Suprapubic skin (tissue), 4 donors: ENCODE data around the gene LTF.

ENCODE experiments used
- EP300 ChIP-seq: sonication (generic); formaldehyde crosslinking; IDR thresholded peaks from one replicate; pipeline ENCODE4 v1.6.1; 2017; ENCODE audit warnings: antibody characterized with exemption
- POLR2A ChIP-seq, 2 donors: fragments of 450-650 bp; IDR thresholded peaks; one replicate each; pipeline ENCODE4 v1.6.1; 2017; ENCODE audit warnings: antibody characterized with exemption in 2 of 2, mild to moderate bottlenecking in 2 of 2, moderate library complexity in 2 of 2
- POLR2AphosphoS5 ChIP-seq, 3 donors: sonication (generic); formaldehyde crosslinking; IDR thresholded peaks; one replicate each; pipeline ENCODE4 v1.6.1; 2017; ENCODE audit warnings: antibody characterized with exemption in 3 of 3
- TF ChIP-seq, protein P1 (sequence below), 2 donors: fragments of 200-600 bp in 1 of 2; fragments of 450-650 bp in 1 of 2; sonication (generic) in 1 of 2; IDR thresholded peaks; one replicate each; pipeline ENCODE4 v1.5.1; 2016 to 2019; ENCODE audit warnings: antibody characterized with exemption in 2 of 2, mild to moderate bottlenecking in 1 of 2, moderate library complexity in 1 of 2

DNA sequence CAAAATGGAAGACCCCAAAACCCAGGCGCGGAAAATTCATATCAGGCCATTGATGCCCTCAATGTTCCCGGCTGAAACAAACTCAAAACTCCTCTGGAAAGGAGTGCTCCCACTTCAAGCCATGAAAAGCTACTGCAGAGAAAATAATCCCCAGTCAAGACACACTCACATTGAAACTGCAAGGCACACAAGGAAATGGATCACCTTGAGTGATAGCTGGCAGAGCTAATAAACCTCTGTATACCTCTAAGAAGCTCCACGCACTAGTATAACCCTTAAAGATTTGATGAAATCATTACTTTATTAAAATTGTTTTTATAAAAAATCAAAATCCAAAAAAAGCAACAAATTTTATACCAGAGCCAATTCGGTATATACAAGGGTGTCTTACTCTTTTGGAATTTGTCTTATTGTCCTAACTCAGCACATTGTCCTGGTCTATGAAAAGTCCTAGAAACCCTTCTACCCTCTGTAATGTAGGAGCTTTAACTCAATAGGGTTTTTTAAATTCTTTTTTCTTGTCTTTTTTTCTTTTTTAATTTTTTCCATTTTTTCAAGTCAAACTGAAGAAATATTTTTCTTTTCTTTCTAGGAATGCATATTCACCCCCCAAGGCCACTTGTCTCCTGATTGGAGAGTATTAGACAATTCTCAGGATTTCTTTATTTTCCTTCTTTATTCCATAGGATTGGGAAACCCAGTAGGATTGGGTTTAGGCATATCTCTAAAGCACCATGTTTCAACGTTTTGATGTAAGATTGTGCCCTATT, 66.3 kb downstream of the LTF start:
- TF ChIP-seq, protein P1, sequence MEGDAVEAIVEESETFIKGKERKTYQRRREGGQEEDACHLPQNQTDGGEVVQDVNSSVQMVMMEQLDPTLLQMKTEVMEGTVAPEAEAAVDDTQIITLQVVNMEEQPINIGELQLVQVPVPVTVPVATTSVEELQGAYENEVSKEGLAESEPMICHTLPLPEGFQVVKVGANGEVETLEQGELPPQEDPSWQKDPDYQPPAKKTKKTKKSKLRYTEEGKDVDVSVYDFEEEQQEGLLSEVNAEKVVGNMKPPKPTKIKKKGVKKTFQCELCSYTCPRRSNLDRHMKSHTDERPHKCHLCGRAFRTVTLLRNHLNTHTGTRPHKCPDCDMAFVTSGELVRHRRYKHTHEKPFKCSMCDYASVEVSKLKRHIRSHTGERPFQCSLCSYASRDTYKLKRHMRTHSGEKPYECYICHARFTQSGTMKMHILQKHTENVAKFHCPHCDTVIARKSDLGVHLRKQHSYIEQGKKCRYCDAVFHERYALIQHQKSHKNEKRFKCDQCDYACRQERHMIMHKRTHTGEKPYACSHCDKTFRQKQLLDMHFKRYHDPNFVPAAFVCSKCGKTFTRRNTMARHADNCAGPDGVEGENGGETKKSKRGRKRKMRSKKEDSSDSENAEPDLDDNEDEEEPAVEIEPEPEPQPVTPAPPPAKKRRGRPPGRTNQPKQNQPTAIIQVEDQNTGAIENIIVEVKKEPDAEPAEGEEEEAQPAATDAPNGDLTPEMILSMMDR (IDR thresholded peaks at IDR 0.05), result no peak
- TF ChIP-seq POLR2A (IDR thresholded peaks at IDR 0.05) (no peak), POLR2AphosphoS5 (IDR thresholded peaks at IDR 0.05) (no peak), EP300 (no peak)
